ENCODE measurements around the gene KHDC1. TPM values are rescaled to one million over a fixed set of nuclear protein-coding genes. Genes with fewer than 3 reads are reported as not detected.

The KHDC1 gene
- total RNA-seq, 4 donors from 2014 or later = 0.57 to 9.1 (median 1.3) TPM; not detected in 1

DNA sequence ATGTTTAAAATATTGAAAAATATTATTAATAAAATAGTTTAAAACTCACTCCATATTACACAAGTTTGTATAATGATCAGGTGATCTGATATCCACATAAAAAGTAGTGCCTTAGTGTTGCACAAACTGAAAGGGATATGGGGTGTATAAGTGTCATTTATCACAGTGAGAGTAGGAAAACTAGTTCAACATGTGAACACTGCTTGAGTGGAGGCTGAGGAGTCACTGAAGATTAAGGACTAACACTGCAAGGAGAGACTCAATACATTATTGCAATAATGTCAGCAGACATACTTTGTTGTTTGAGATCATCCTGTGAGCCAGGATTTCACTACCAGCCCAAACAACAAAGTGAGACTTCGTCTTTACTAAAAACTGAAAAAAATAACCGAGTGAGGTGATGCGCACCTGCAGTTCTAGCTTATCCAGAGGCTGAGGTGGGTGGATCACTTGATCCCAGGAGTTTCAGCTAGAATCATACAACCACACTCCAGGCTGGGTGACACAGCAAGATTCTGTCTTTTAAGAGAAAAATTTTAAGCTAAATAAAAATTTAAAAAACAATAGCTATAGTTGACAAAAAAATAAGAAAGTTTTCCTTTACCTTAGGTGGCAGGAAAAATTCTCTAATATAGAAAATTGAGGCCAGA lies 35.3 kb downstream of the KHDC1 start:
- Histone ChIP-seq H3K27me3 (no peaks in the 10 kb centered on the region), H3K36me3 (no peaks in the 10 kb centered on the region), H3K4me3 (no peak overlapping the region), H3K9me3 (no peaks in the 10 kb centered on the region), H3K4me1 (no peaks in the 10 kb centered on the region), H3K27ac (no peak overlapping the region)
- TF ChIP-seq CTCF (IDR thresholded peaks at IDR 0.05) = no peak
- no peak for DNase-seq

GRCh38 chr6:73225396-73225795 lies 37.6 kb downstream of the KHDC1 start, which contains the start of gene KHDC1L:
Gene KHDC1L (minus strand): TSS chr6:73225496. CDS start chr6:73225408, 88 bp downstream.
- no peak within 1 kb of the TSS for H3K27ac ChIP-seq
- TF ChIP-seq CTCF (IDR thresholded peaks at IDR 0.05) (no peak), POLR2A (IDR thresholded peaks at IDR 0.05) (no peak)
- H3K4me3 ChIP-seq = no peak within 1 kb of the TSS
- H3K27me3 ChIP-seq = no peaks in the 10 kb centered on the region
- no peaks in the 10 kb centered on the region for H3K9me3 ChIP-seq
- no peaks in the 10 kb centered on the region for H3K36me3 ChIP-seq
- no peaks in the 10 kb centered on the region for H3K4me1 ChIP-seq
- DNase-seq = no peak

DNA sequence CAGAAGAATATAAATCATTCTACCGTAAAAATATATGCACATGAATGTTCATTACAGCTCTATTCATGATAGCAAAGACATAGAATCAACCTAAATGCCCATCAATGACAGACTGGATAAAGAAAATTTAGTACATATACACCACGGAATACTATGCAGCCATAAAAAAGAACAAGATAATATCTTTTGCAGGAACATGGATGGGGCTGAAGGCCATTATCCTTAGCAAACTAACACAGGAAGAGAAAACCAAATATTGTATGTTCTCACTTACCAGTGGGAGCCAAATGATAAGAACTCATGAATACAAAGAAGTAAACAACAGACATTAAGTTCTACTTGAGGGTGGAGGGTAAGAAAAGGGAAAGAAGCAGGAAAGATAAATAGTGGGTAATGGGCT lies 46.1 kb downstream of the KHDC1 start:
- no peak overlapping the region for H3K4me3 ChIP-seq
- no peaks in the 10 kb centered on the region for H3K9me3 ChIP-seq
- H3K27ac ChIP-seq = no peak overlapping the region
- DNase-seq = no peak
- no peaks in the 10 kb centered on the region for H3K4me1 ChIP-seq
- no peaks in the 10 kb centered on the region for H3K36me3 ChIP-seq
- no peak for TF ChIP-seq POLR2A (IDR thresholded peaks at IDR 0.05)
- no peak for TF ChIP-seq CTCF (IDR thresholded peaks at IDR 0.05)
- no peaks in the 10 kb centered on the region for H3K27me3 ChIP-seq

GRCh38 chr6:73209117-73209516 lies 53.9 kb downstream of the KHDC1 start:
- no peaks in the 10 kb centered on the region for H3K4me1 ChIP-seq
- H3K27ac ChIP-seq = no peak overlapping the region
- no peak for DNase-seq
- no peaks in the 10 kb centered on the region for H3K36me3 ChIP-seq
- no peaks in the 10 kb centered on the region for H3K9me3 ChIP-seq
- no peaks in the 10 kb centered on the region for H3K27me3 ChIP-seq
- TF ChIP-seq CTCF (IDR thresholded peaks at IDR 0.05) = no peak
- no peak for TF ChIP-seq POLR2A (IDR thresholded peaks at IDR 0.05)
- no peak overlapping the region for H3K4me3 ChIP-seq

GRCh38 chr6:73207221-73207837 lies 55.7 kb downstream of the KHDC1 start:
- no peaks in the 10 kb centered on the region for H3K4me1 ChIP-seq
- H3K27me3 ChIP-seq = no peaks in the 10 kb centered on the region
- no peak for TF ChIP-seq POLR2A (IDR thresholded peaks at IDR 0.05)
- no peak for TF ChIP-seq CTCF (IDR thresholded peaks at IDR 0.05)
- no peaks in the 10 kb centered on the region for H3K9me3 ChIP-seq
- H3K4me3 ChIP-seq = no peak overlapping the region
- H3K36me3 ChIP-seq = no peaks in the 10 kb centered on the region
- no peak overlapping the region for H3K27ac ChIP-seq
- no peak for DNase-seq

Data from Peyer's patch (tissue), 4 donors.